Ramos (cell line): Measurements from ENCODE around the gene GNAO1.

Source experiments
- in situ Hi-C: fragments of 300-500 bp; cut with MboI; formaldehyde crosslinking; loops from one replicate; pipeline ENCODE4 v1.14.3; 2022; ENCODE audit warnings: low sequenced_read_pairs; ENCODE audit not compliant: unreplicated experiment

Gene GNAO1

GRCh38 chr16:56233795-56234566, 42.7 kb downstream of the GNAO1 start:
- in situ Hi-C loops: no loop called here

- in situ Hi-C loops: no loop called here
Observed at GRCh38 chr16:56234737-56235136, 43.4 kb downstream of the GNAO1 start.

- in situ Hi-C loops: no loop called here
Observed at GRCh38 chr16:56237451-56237930, 46.2 kb downstream of the GNAO1 start.

- in situ Hi-C loops: no loop called here
Observed at GRCh38 chr16:56238188-56238587, 46.9 kb downstream of the GNAO1 start.

GRCh38 chr16:56241596-56241995, 50.3 kb downstream of the GNAO1 start:
- in situ Hi-C loops: no loop called here

GRCh38 chr16:56242740-56243139, 51.5 kb downstream of the GNAO1 start:
- in situ Hi-C loops: no loop called here

- in situ Hi-C loops: no loop called here
Observed at GRCh38 chr16:56244612-56245011, 53.3 kb downstream of the GNAO1 start.

GRCh38 chr16:56245197-56245596, 53.9 kb downstream of the GNAO1 start:
- in situ Hi-C loops: no loop called here

- in situ Hi-C loops: no loop called here
Observed at GRCh38 chr16:56246051-56246817, 54.9 kb downstream of the GNAO1 start.

- in situ Hi-C loops: no loop called here
Observed at GRCh38 chr16:56247018-56247417, 55.7 kb downstream of the GNAO1 start.

- in situ Hi-C loops: no loop called here
Observed at GRCh38 chr16:56247808-56248207, 56.5 kb downstream of the GNAO1 start.

- in situ Hi-C loops: no loop called here
Observed at GRCh38 chr16:56252835-56253234, 61.5 kb downstream of the GNAO1 start.

GRCh38 chr16:56255904-56256303, 64.6 kb downstream of the GNAO1 start:
- in situ Hi-C loops: no loop called here

GRCh38 chr16:56257239-56257638, 66.0 kb downstream of the GNAO1 start:
- in situ Hi-C loops: no loop called here

- in situ Hi-C loops: no loop called here
Observed at GRCh38 chr16:56257666-56258342, 66.5 kb downstream of the GNAO1 start.

GRCh38 chr16:56258508-56259424, 67.5 kb downstream of the GNAO1 start:
- in situ Hi-C loops: no loop called here

- in situ Hi-C loops: no loop called here
Observed at GRCh38 chr16:56259425-56259779, 68.1 kb downstream of the GNAO1 start.

- in situ Hi-C loops: no loop called here
Observed at GRCh38 chr16:56260378-56261160, 69.3 kb downstream of the GNAO1 start.

- in situ Hi-C loops: no loop called here
Observed at GRCh38 chr16:56261656-56262055, 70.4 kb downstream of the GNAO1 start.
